Measurements from ENCODE around the gene CDH22. TPM values are rescaled to one million over a fixed set of nuclear protein-coding genes. Genes with fewer than 3 reads are reported as not detected.

CDH22 gene
- total RNA-seq, 2 experiments from 2014 or later, result not detected

- DNase-seq, result no peak
- no peaks in the 10 kb centered on the region for H3K36me3 Mint-ChIP-seq
- POLR2A ChIA-PET, result no interaction called here
- no peak overlapping the region for H3K27ac Mint-ChIP-seq
- intact Hi-C loops (cut with micrococcal nuclease), result no loop called here
- no peaks in the 10 kb centered on the region for H3K9me3 Mint-ChIP-seq
- no peak overlapping the region for H3K4me3 Mint-ChIP-seq
- H3K4me1 Mint-ChIP-seq (ENCODE audit: low read depth), result peaks cover 33% of the 10 kb centered on the region
- CTCF ChIA-PET, result no interaction called here
- H3K27me3 Mint-ChIP-seq, result peaks cover 30% of the 10 kb centered on the region
Measured at GRCh38 chr20:46207793-46208192, 100.5 kb downstream of the CDH22 start.

- no peak for DNase-seq
- Mint-ChIP-seq H3K36me3 (no peaks in the 10 kb centered on the region), H3K4me3 (no peak overlapping the region), H3K27ac (no peak overlapping the region), H3K9me3 (no peaks in the 10 kb centered on the region), H3K27me3 (peaks cover 27% of the 10 kb centered on the region), H3K4me1 (ENCODE audit: low read depth) (peaks cover 33% of the 10 kb centered on the region)
- POLR2A ChIA-PET, result no interaction called here
- intact Hi-C loops (cut with micrococcal nuclease), result no loop called here
- CTCF ChIA-PET, result no interaction called here
Measured at GRCh38 chr20:46206992-46207549, 101.2 kb downstream of the CDH22 start.

GRCh38 chr20:46206025-46206424 is 102.3 kb downstream of the CDH22 start:
- Mint-ChIP-seq H3K27me3 (peaks cover 30% of the 10 kb centered on the region), H3K9me3 (no peaks in the 10 kb centered on the region), H3K27ac (no peak overlapping the region), H3K4me1 (ENCODE audit: low read depth) (peaks cover 33% of the 10 kb centered on the region), H3K4me3 (no peak overlapping the region), H3K36me3 (no peaks in the 10 kb centered on the region)
- intact Hi-C loops (cut with micrococcal nuclease), result no loop called here
- DNase-seq, result peak; percentile 22
- ChIA-PET CTCF (interaction anchor here (1.3 kb wide), 1 partner anchor 73 kb away, joined by 4 read pairs; no protein-coding TSS in a partner anchor), POLR2A (no interaction called here)

GRCh38 chr20:46205349-46205748 is 102.9 kb downstream of the CDH22 start:
- Mint-ChIP-seq H3K9me3 (no peaks in the 10 kb centered on the region), H3K27ac (no peak overlapping the region), H3K36me3 (no peaks in the 10 kb centered on the region), H3K27me3 (peaks cover 26% of the 10 kb centered on the region), H3K4me1 (ENCODE audit: low read depth) (peaks cover 33% of the 10 kb centered on the region), H3K4me3 (no peak overlapping the region)
- DNase-seq, result no peak
- CTCF ChIA-PET, result interaction anchor here (1.3 kb wide), 1 partner anchor 73 kb away, joined by 4 read pairs; no protein-coding TSS in a partner anchor
- intact Hi-C loops (cut with micrococcal nuclease), result no loop called here
- POLR2A ChIA-PET, result no interaction called here

- Mint-ChIP-seq H3K27ac (no peak overlapping the region), H3K4me3 (no peak overlapping the region), H3K27me3 (peaks cover 27% of the 10 kb centered on the region), H3K4me1 (ENCODE audit: low read depth) (peaks cover 33% of the 10 kb centered on the region), H3K9me3 (no peaks in the 10 kb centered on the region), H3K36me3 (no peaks in the 10 kb centered on the region)
- CTCF ChIA-PET, result interaction anchor here (1.3 kb wide), 1 partner anchor 72 kb away, joined by 4 read pairs; no protein-coding TSS in a partner anchor
- POLR2A ChIA-PET, result no interaction called here
- intact Hi-C loops (cut with micrococcal nuclease), result no loop called here
- no peak for DNase-seq
Measured at GRCh38 chr20:46204594-46205186, 103.6 kb downstream of the CDH22 start.

- no peak for DNase-seq
- CTCF ChIA-PET, result interaction anchor here (0.9 kb wide), 1 partner anchor 29 kb away, joined by 3 read pairs; no protein-coding TSS in a partner anchor
- Mint-ChIP-seq H3K36me3 (no peaks in the 10 kb centered on the region), H3K27ac (no peak overlapping the region), H3K4me1 (ENCODE audit: low read depth) (peaks cover 35% of the 10 kb centered on the region), H3K4me3 (no peak overlapping the region), H3K27me3 (peaks cover 30% of the 10 kb centered on the region), H3K9me3 (no peaks in the 10 kb centered on the region)
- intact Hi-C loops (cut with micrococcal nuclease), result no loop called here
- POLR2A ChIA-PET, result no interaction called here
Measured at GRCh38 chr20:46203510-46203837, 104.8 kb downstream of the CDH22 start.

- Mint-ChIP-seq H3K36me3 (no peaks in the 10 kb centered on the region), H3K4me1 (ENCODE audit: low read depth) (peaks cover 35% of the 10 kb centered on the region), H3K9me3 (no peaks in the 10 kb centered on the region), H3K4me3 (no peak overlapping the region), H3K27me3 (peaks cover 34% of the 10 kb centered on the region), H3K27ac (no peak overlapping the region)
- POLR2A ChIA-PET, result no interaction called here
- CTCF ChIA-PET, result interaction anchor here (0.9 kb wide), 1 partner anchor 29 kb away, joined by 3 read pairs; no protein-coding TSS in a partner anchor
- intact Hi-C loops (cut with micrococcal nuclease), result no loop called here
- DNase-seq, result no peak
Measured at GRCh38 chr20:46202766-46203509, 105.4 kb downstream of the CDH22 start.

- Mint-ChIP-seq H3K4me3 (no peak overlapping the region), H3K4me1 (ENCODE audit: low read depth) (peaks cover 25% of the 10 kb centered on the region), H3K27ac (no peak overlapping the region), H3K36me3 (no peaks in the 10 kb centered on the region), H3K27me3 (peaks cover 40% of the 10 kb centered on the region), H3K9me3 (no peaks in the 10 kb centered on the region)
- ChIA-PET POLR2A (no interaction called here), CTCF (no interaction called here)
- intact Hi-C loops (cut with micrococcal nuclease), result no loop called here
- DNase-seq, result no peak
Measured at GRCh38 chr20:46200582-46201570, 107.4 kb downstream of the CDH22 start.

GRCh38 chr20:46199198-46199597 is 109.1 kb downstream of the CDH22 start:
- POLR2A ChIA-PET, result interaction anchor here (0.6 kb wide), 1 partner anchor 170 kb away, joined by 3 read pairs; the partner anchor contains the start of gene SLC12A5
- H3K27me3 Mint-ChIP-seq, result peaks cover 42% of the 10 kb centered on the region

GRCh38 chr20:46196990-46197389 is 111.3 kb downstream of the CDH22 start:
- H3K36me3 Mint-ChIP-seq, result no peaks in the 10 kb centered on the region

More at GRCh38 chr20:46199198-46199597, 109.1 kb downstream of the CDH22 start:
- Mint-ChIP-seq H3K36me3 (no peaks in the 10 kb centered on the region), H3K27ac (no peak overlapping the region), H3K9me3 (no peaks in the 10 kb centered on the region), H3K4me3 (no peak overlapping the region), H3K4me1 (ENCODE audit: low read depth) (peaks cover 9% of the 10 kb centered on the region)
- peak; percentile 42 for DNase-seq
- intact Hi-C loops (cut with micrococcal nuclease), result no loop called here
- CTCF ChIA-PET, result no interaction called here

GRCh38 chr20:46195264-46196036 is 112.8 kb downstream of the CDH22 start:
- intact Hi-C loops (cut with micrococcal nuclease), result no loop called here
- peaks cover 2% of the 10 kb centered on the region for H3K4me1 Mint-ChIP-seq (ENCODE audit: low read depth)
- H3K4me3 Mint-ChIP-seq, result no peak overlapping the region
- H3K9me3 Mint-ChIP-seq, result no peaks in the 10 kb centered on the region
- ChIA-PET POLR2A (no interaction called here), CTCF (no interaction called here)
- no peak overlapping the region for H3K27ac Mint-ChIP-seq
- H3K36me3 Mint-ChIP-seq, result no peaks in the 10 kb centered on the region
- H3K27me3 Mint-ChIP-seq, result peaks cover 30% of the 10 kb centered on the region
- no peak for DNase-seq

More at GRCh38 chr20:46196990-46197389, 111.3 kb downstream of the CDH22 start:
- Mint-ChIP-seq H3K9me3 (no peaks in the 10 kb centered on the region), H3K4me1 (ENCODE audit: low read depth) (peaks cover 2% of the 10 kb centered on the region), H3K27me3 (peaks cover 38% of the 10 kb centered on the region), H3K27ac (no peak overlapping the region), H3K4me3 (no peak overlapping the region)
- CTCF ChIA-PET, result interaction anchor here (1.0 kb wide), 1 partner anchor 175 kb away, joined by 3 read pairs; no protein-coding TSS in a partner anchor
- no peak for DNase-seq
- POLR2A ChIA-PET, result no interaction called here
- intact Hi-C loops (cut with micrococcal nuclease), result no loop called here

Measured in activated CD4-positive, alpha-beta memory T cell treated with anti-CD3 and anti-CD28 coated beads for 36 hours (primary cell).